GM18870 (cell line): ENCODE data around the gene GALNT9.

ENCODE experiments used
- ATAC-seq: cut with Tn5 transposase; IDR thresholded peaks from one replicate; pipeline ENCODE4 v1.9.1; 2021; ENCODE audit warnings: moderate library complexity; ENCODE audit not compliant: unreplicated experiment

The GALNT9 gene

DNA sequence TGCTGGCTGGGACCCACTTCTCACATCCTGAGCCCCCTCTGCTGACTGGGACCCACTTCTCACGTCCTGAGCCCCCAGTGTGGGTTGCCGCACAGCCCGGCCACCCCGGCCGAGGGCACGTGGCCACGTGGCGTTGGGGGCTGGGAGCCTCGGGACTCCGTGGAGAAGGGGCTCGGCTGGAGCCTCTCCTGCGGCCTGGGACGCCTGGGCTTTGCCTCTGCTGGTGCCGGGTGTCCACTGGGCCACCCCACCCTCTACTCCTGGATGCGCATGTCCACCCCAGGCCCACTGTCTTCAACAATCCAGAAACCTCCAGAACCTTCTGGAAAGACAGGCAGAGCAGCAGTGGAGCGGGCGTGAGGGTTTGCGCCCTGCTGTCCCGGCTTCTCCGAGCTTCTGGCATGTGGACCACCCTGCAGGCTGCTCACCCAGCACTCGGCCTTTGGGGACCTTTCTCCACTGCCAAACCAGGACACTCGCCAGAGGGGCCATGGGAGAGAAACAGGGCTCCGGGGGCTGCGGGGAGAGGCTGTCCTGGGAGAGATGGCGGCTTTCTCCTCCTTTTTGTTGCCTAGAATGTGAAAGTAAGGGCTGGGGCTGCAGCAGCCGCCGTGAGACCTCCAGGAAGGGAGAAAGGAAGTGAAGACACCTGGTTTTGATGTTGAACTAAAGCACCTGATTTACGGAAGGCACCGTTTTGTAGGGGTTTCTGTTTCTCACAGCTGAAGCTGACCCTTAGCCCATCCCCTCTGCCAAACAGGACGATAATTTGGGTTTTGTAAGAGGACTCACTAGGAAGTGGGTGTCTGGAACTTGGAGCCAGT is 155.2 kb downstream of the GALNT9 start:
- ATAC-seq: no peak

- ATAC-seq: no peak
These were observed 156.0 kb downstream of the GALNT9 start for GRCh38 chr12:132173135-132174014.

DNA sequence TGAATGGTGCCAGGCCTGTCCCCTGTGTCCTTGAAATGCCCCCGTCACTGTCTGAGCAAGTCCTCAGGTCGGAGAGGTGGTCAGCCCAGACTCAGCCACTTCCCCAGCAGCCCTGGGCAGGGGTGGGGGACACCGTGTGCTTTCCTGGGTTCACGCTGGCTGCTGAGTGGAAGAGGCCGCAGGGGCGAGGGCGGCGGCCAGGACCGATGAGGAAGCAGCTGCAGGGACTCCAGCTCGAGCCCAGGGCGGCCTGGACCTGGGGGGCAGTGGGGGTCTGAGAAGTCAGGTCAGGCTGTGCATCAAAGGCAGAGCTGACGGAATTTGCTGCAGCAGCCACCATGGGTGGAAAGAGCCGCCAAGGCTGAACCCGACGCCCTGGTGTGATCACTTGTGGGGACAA is 156.8 kb downstream of the GALNT9 start:
- ATAC-seq: no peak

DNA sequence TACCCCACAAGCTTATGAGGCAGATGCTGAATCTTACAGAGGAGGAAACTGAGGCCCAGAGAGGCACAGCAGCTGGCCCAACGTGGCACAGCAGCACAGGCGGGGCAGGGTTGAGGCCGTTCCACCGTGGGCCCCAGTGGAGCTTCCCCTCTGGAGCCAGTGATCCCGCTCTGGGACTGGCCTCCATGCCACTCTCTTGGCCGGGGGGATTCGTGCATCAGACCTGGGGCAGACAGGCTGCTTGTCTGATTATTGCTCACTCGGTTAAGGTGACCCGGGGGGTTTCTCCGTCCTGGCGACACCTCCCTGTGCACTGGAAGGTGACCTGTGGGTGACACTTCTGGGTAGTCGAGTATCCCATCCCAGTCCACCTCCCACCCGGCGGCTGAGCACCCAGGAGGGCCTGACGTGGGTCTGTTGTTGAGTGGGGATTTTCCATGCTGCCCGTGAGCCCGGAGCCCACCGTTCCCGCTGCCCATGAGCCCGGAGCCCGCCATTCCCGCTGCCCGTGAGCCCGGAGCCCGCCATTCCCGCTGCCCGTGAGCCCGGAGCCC is 157.3 kb downstream of the GALNT9 start:
- ATAC-seq: no peak

DNA sequence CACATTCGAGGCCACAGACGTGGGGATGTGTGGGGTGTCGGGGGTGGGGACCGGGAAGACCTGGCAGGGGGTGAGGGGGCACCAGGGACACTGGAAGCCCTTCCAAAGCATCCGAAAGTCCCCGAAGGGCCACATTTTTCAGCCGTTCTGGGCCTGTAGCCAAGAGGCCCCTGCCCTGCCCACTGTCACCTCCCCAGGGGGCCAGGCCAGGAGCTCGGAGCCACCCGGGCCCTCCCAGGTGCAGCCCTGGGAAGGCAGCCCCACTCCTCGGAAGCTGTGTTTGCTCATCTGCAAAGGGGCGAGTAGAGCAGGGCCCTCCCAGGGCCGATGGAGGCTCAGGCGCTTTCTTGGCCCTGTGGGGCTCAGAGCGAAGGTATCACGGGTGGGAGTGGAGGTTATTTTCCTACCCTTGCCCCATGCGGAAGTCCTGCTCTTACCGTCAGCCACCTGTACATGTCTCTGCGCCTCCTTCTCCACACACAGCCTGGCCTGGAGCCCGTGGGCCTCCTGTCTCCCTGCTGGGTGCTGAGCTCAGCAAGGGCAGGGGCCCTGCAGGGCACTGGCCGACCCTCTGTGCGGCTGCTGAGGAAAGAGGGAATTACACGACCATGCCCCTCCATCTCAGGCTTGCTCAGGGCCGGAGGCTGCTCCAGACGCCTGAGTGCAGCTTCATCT is 158.0 kb downstream of the GALNT9 start:
- ATAC-seq: no peak

- no peak for ATAC-seq
These were observed 158.6 kb downstream of the GALNT9 start for GRCh38 chr12:132170637-132171292.

- ATAC-seq: no peak
These were observed 159.2 kb downstream of the GALNT9 start for GRCh38 chr12:132170094-132170636.

DNA sequence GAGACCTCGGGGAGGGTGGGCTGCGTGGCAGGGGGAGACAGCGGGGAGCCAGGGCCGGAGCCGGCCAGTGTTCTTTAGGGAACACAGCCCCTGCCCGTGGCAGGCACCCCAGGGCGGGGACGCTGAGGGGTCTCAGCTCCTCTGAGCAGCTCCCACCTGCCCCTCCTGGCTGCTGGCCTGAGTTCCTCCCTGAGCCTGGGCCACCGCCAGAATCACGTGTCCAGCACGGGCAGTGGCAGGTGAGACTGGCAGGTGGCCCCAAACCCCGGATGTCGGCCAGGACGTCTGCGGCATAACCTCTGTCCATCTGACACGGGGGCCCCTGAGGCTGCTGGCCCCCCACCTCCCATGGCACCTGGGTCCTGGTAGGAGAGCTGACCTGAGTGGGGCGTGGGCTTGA is 160.0 kb downstream of the GALNT9 start:
- no peak for ATAC-seq

DNA sequence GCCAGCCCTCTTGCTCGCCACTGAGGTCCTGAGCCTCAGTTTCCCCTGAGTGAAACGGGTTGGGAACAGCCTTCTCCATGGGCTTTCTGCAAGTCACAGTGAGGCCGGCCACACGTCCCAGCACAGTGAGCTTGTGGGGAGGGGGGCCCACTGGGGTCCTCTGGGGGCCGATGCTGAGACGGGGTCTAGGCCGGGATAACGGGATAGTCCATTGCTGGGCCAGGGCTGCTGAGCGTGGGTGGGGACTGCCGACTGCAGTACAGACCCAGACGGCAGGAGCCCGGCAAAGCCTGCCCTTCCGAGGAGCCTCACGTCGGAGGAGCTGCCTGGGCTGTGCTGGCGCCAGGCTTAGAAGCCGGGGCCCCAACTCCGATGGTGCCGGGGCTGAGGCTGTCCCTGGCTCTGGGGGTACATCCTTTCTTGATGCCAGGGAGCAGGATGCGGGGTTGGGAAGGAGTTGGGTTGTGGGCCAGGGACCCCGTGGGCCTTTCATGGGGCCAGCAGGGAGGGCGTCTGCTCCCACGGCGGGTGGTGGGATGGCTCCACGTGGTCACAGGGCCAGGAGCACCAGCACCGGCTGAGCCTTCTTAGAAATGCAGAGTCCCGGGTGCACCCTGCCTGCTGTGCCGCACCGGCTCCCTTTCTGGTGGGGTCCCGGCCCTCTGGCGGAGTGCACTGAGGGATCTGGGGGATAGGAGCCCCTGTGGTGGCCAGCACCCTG is 160.9 kb downstream of the GALNT9 start:
- ATAC-seq: no peak

DNA sequence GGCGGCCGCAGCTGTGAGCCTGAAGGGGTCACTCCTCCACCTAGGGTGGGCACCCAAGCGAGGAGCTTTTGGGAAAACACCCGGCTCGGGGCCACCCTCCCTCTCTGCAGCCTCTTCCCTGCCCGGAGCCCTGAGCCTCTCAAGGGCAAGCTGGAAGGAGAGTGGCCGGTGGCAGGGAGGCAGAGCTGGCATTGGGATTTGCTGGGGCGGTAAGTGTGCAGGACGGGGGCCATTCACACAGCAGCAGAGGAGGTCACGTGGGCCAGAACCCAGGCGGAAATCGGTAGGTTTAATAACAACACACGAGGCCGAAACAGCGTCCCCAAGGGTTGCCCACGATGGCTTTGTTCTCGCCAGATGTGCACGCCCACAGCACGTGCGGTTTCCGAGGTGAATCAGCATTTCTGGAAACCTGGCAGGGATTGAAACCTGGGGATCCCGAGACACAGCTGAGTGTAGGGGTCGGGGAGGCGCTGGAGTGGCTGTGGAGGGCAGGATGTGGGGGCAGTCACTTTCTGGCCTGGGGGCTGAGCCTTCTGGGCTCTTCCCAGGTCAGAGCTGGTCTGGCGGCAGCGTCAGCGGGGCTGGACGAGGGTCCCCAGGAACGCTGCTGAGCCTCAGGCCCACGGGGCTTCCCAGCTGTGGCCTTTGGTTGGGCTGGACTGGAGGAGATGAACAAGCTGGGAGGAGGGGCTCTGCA is 161.6 kb downstream of the GALNT9 start:
- ATAC-seq: no peak

DNA sequence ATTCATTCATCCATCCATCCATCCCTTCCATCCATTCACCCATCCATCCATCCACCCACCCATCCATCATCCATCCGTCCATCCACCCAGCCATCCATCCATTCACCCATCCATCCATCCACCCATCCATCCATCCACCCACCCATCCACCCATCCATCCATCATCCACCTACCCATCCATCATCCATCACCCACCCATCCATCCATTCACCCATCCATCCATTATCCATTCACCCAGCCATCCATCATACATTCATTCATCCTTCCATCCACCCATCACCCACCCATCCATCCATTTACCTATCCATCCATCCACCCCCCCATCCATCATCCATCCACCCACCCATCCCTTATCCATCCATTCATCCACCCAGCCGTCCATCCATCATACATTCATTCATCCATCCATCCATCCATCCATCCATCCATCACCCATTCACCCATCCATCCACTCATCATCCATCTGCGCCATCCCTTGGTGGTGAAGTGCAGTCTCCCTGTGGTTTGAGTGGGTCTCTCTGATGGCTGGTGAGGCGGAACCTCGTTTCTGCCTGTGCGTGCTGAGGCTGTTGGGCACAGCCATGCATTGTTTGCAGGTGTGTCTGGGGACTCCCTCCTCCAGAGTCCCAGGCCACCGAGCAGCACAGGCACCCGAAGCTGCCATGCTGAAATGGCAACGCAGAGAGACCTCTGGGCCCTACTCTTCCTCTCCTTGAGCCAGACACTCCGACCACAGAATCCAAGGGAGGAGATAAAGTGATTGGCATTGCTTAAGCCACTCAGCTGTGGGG is 162.4 kb downstream of the GALNT9 start:
- ATAC-seq: no peak

DNA sequence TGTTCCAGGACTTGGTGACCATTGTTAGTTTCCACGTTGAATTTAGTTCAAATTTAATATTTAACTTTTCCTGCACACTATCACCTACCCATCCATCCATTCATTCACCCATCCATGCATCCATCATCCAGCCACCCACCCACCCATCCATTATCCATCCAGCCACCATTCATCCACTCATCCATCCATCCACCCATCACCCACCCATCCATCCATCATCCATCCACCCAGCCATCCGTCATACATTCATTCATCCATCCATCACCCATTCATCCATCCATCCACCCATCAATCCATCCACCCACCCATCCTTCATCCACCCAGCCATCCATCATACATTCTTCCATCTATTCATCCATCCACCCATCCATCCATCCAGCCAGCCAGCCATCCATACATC is 163.3 kb downstream of the GALNT9 start:
- ATAC-seq: no peak

- ATAC-seq: no peak
These were observed 163.8 kb downstream of the GALNT9 start for GRCh38 chr12:132165584-132165983.

GRCh38 chr12:132164426-132164825 is 165.0 kb downstream of the GALNT9 start:
- no peak for ATAC-seq

- ATAC-seq: no peak
These were observed 165.5 kb downstream of the GALNT9 start for GRCh38 chr12:132163911-132164288.

DNA sequence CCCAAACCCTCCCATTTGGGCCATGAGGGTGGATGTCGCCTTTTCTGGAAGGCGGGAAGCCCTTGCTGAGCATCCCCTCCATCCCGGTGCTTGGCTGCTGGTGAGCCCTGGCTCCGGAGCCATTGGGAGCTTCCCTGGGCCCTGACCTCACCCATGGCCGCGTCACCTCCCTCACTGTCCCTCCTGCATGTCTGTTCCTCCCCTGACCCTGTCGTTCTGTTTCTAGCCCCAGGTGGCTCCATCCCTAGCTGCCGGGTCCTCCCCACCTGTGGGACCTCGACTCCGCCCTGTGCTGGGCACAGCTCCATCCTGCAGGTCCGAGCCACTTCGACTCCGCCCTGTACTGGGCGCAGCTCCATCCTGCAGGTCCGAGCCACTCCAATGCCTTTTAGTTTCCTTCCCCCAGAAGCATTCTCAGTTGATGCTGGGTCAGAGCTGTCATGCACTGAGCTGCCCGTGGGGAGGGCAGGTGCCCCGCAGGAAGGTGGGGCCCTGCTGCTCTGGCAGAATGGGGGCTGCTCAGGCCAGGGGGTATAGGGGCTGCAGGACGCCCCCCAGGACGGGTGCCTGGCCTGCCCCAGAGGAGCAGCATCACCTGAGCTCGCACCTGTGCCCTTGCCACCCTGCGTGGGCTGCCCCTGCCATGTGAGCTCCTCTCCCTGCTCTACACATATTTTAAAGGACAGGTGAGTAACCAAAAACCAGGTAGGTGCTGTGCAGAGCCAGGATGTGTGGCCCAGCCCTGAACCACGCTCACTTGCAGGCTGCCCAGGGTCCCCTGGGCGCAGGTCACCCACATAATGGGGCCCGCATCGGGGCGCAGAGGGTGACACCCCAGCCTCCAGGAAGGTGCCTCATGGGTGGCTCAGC is 166.1 kb downstream of the GALNT9 start:
- no peak for ATAC-seq

GRCh38 chr12:132162508-132163031 is 166.8 kb downstream of the GALNT9 start:
- ATAC-seq: no peak
